WTC11 (cell line): ENCODE results near the gene APOF. TPM values are rescaled to one million over a fixed set of nuclear protein-coding genes. Genes with fewer than 3 reads are reported as not detected.
A peak's percentile ranks its signal among the peaks of the same experiment; 100 is the strongest.

Source experiments
- ATAC-seq: fragments of 200-7000 bp; cut with Tn5 transposase; 2 replicates; pipeline ENCODE4 v1.10.0; 2021; ENCODE audit warnings: mild to moderate bottlenecking, moderate library complexity
- CTCF ChIA-PET: fragments of 300-600 bp; sonication (Branson Sonifier 250); formaldehyde crosslinking; loops from one replicate; lab custom pipeline; 2021; ENCODE audit warnings: antibody characterized with exemption; lab: Charles Lee
- POLR2A ChIA-PET: fragments of 350-600 bp; sonication (Branson Sonifier 250); formaldehyde crosslinking; loops from one replicate; lab custom pipeline; 2021; ENCODE audit warnings: antibody characterized with exemption; lab: Charles Lee
- DNase-seq: peaks from one replicate; pipeline ENCODE4 v3.0.0; 2021; ENCODE audit warnings: low spot score
- H3K27ac Mint-ChIP-seq: 2 replicates; pipeline ENCODE4 v1.8.0; 2021; ENCODE audit warnings: mixed read lengths
- H3K27me3 Mint-ChIP-seq: 2 replicates; pipeline ENCODE4 v1.8.0; 2021; ENCODE audit warnings: low read depth, mild to moderate bottlenecking, moderate library complexity, mixed read lengths
- H3K36me3 Mint-ChIP-seq: 2 replicates; pipeline ENCODE4 v1.8.0; 2021; ENCODE audit warnings: mixed read lengths
- H3K4me1 Mint-ChIP-seq: 2 replicates; pipeline ENCODE4 v1.8.0; 2022; ENCODE audit warnings: mixed read lengths
- H3K4me3 Mint-ChIP-seq: 2 replicates; pipeline ENCODE4 v1.8.0; 2021; ENCODE audit warnings: mild to moderate bottlenecking, moderate library complexity, mixed read lengths
- H3K9me3 Mint-ChIP-seq: 2 replicates; pipeline ENCODE4 v1.8.0; 2021; ENCODE audit warnings: mixed read lengths
- E2F1 ChIP-seq: sonication (generic); formaldehyde crosslinking; IDR thresholded peaks from 2 replicates; pipeline ENCODE4 v1.8.0; 2022; ENCODE audit warnings: mild to moderate bottlenecking, missing genetic modification reagents
- E2F4 ChIP-seq: sonication (generic); formaldehyde crosslinking; IDR thresholded peaks from 2 replicates; pipeline ENCODE4 v1.8.1; 2022; ENCODE audit warnings: low read depth, mild to moderate bottlenecking, moderate library complexity, missing genetic modification reagents, borderline replicate concordance
- ELF4 ChIP-seq: sonication (generic); formaldehyde crosslinking; IDR thresholded peaks from 2 replicates; pipeline ENCODE4 v1.8.1; 2022; ENCODE audit warnings: low read depth, mild to moderate bottlenecking, moderate library complexity, missing genetic modification reagents
- ERG ChIP-seq: fragments of 250-450 bp; sonication (Bioruptor Pico); IDR thresholded peaks from 2 replicates; pipeline ENCODE4 v1.8.0; 2021; ENCODE audit warnings: mild to moderate bottlenecking
- ETV6 ChIP-seq: sonication (generic); formaldehyde crosslinking; IDR thresholded peaks from 2 replicates; pipeline ENCODE4 v1.8.1; 2022; ENCODE audit warnings: mild to moderate bottlenecking, missing genetic modification reagents
- GRHL2 ChIP-seq: fragments of 250-450 bp; sonication (Bioruptor Pico); IDR thresholded peaks from 2 replicates; pipeline ENCODE4 v1.8.0; 2022; ENCODE audit warnings: mild to moderate bottlenecking, moderate library complexity; ENCODE audit not compliant: insufficient replicate concordance, severe bottlenecking
- IRF2 ChIP-seq: sonication (generic); formaldehyde crosslinking; IDR thresholded peaks from 2 replicates; pipeline ENCODE4 v1.8.0; 2022; ENCODE audit warnings: low read depth, missing genetic modification reagents, borderline replicate concordance
- MXD4 ChIP-seq: fragments of 250-450 bp; sonication (Bioruptor Pico); IDR thresholded peaks from 2 replicates; pipeline ENCODE4 v1.8.0; 2021; ENCODE audit warnings: mild to moderate bottlenecking, moderate library complexity, borderline replicate concordance
- NFE2L1 ChIP-seq: sonication (generic); formaldehyde crosslinking; IDR thresholded peaks from 2 replicates; pipeline ENCODE4 v1.8.1; 2023; ENCODE audit warnings: missing genetic modification reagents
- NFYB ChIP-seq: sonication (generic); formaldehyde crosslinking; conservative IDR thresholded peaks from 2 replicates; pipeline ENCODE4 v1.8.0; 2022; ENCODE audit warnings: low read depth, missing genetic modification reagents
- NR2C2 ChIP-seq: sonication (generic); formaldehyde crosslinking; IDR thresholded peaks from 2 replicates; pipeline ENCODE4 v1.8.0; 2022; ENCODE audit warnings: mild to moderate bottlenecking, missing genetic modification reagents
- NR3C1 ChIP-seq: sonication (generic); formaldehyde crosslinking; conservative IDR thresholded peaks from 2 replicates; pipeline ENCODE4 v1.8.1; 2023; ENCODE audit warnings: low read depth, mild to moderate bottlenecking, missing genetic modification reagents
- PRDM15 ChIP-seq: sonication (generic); formaldehyde crosslinking; IDR thresholded peaks from 2 replicates; pipeline ENCODE4 v1.8.0; 2022; ENCODE audit warnings: missing genetic modification reagents
- STAT6 ChIP-seq: sonication (generic); formaldehyde crosslinking; conservative IDR thresholded peaks from 2 replicates; pipeline ENCODE4 v1.8.1; 2023; ENCODE audit warnings: mild to moderate bottlenecking, low read depth, missing genetic modification reagents, moderate library complexity
- TCF7 ChIP-seq: sonication (generic); formaldehyde crosslinking; IDR thresholded peaks from 2 replicates; pipeline ENCODE4 v1.8.0; 2022; ENCODE audit warnings: mild to moderate bottlenecking, low read depth, missing genetic modification reagents, moderate library complexity
- TEAD1 ChIP-seq: sonication (generic); formaldehyde crosslinking; IDR thresholded peaks from 2 replicates; pipeline ENCODE4 v1.8.0; 2022; ENCODE audit warnings: mild to moderate bottlenecking, missing genetic modification reagents
- TEAD4 ChIP-seq: sonication (generic); formaldehyde crosslinking; IDR thresholded peaks from 2 replicates; pipeline ENCODE4 v1.8.0; 2022; ENCODE audit warnings: mild to moderate bottlenecking, missing genetic modification reagents
- USF2 ChIP-seq: sonication (generic); formaldehyde crosslinking; IDR thresholded peaks from 2 replicates; pipeline ENCODE4 v1.8.1; 2023; ENCODE audit warnings: mild to moderate bottlenecking, missing genetic modification reagents, moderate library complexity
- ZBTB43 ChIP-seq: sonication (generic); formaldehyde crosslinking; IDR thresholded peaks from 2 replicates; pipeline ENCODE4 v1.8.1; 2023; ENCODE audit warnings: mild to moderate bottlenecking, missing genetic modification reagents
- ZNF138 ChIP-seq: sonication (generic); formaldehyde crosslinking; conservative IDR thresholded peaks from 2 replicates; pipeline ENCODE4 v1.8.1; 2022; ENCODE audit warnings: mild to moderate bottlenecking, moderate library complexity, missing genetic modification reagents
- total RNA-seq: library from RNA; stranded (reverse); gene quantifications from 3 replicates; pipeline ENCODE4 v1.2.3, GENCODE V29; 2021

The APOF gene
- total RNA-seq, 1 experiment from 2014 or later: not detected

- ATAC-seq: no peak
Measured at GRCh38 chr12:56334490-56334793, 28.2 kb downstream of the APOF start.

More at GRCh38 chr12:56334490-56334793, 28.2 kb downstream of the APOF start:
- TF ChIP-seq NR2C2 (CRISPR knock-in tag) (no peak), TCF7 (CRISPR knock-in tag) (no peak), NR3C1 (CRISPR knock-in tag) (no peak), NFYB (CRISPR knock-in tag) (no peak), ETV6 (CRISPR knock-in tag) (no peak), NFE2L1 (CRISPR knock-in tag) (no peak), TEAD1 (CRISPR knock-in tag) (no peak), ERG (CRISPR knock-in tag) (no peak), IRF2 (no peak), STAT6 (CRISPR knock-in tag) (no peak), ELF4 (CRISPR knock-in tag) (no peak), USF2 (CRISPR knock-in tag) (no peak), E2F1 (no peak), PRDM15 (CRISPR knock-in tag) (no peak), ZNF138 (CRISPR knock-in tag) (no peak), GRHL2 (CRISPR knock-in tag) (no peak), E2F4 (CRISPR knock-in tag) (no peak), TEAD4 (CRISPR knock-in tag) (no peak), MXD4 (CRISPR knock-in tag) (no peak), ZBTB43 (CRISPR knock-in tag) (no peak)
- CTCF ChIA-PET: interaction anchor here (0.5 to 2.1 kb wide), 3 partner anchors 10 to 130 kb away, joined by 3 to 8 read pairs (median 4); partner anchors contain the start of gene STAT2
- no peak for DNase-seq
- Mint-ChIP-seq H3K4me3 (peak overlapping the region; percentile 87), H3K36me3 (no peaks in the 10 kb centered on the region), H3K27me3 (no peaks in the 10 kb centered on the region), H3K4me1 (peaks cover 43% of the 10 kb centered on the region), H3K27ac (peak overlapping the region; percentile 98), H3K9me3 (no peaks in the 10 kb centered on the region)
- POLR2A ChIA-PET: interaction anchor here (1.1 to 1.7 kb wide), 2 partner anchors 18 to 25 kb away, joined by 4 to 9 read pairs; partner anchors contain the start of genes CNPY2 and STAT2
